CD4-positive, alpha-beta T cell (primary cell): ENCODE results near the gene GLMP. TPM values are rescaled to one million over a fixed set of nuclear protein-coding genes. Genes with fewer than 3 reads are reported as not detected.

Source experiments
- ATAC-seq: fragments of 200-7000 bp; cut with Tn5 transposase; one replicate; pipeline ENCODE4 v1.10.0; 2022; ENCODE audit warnings: mild to moderate bottlenecking; ENCODE audit not compliant: poor library complexity
- CTCF ChIA-PET: fragments of 350-600 bp; sonication (Branson Sonifier 250); formaldehyde crosslinking; loops from one replicate; lab custom pipeline; 2021; ENCODE audit warnings: antibody characterized with exemption, inconsistent platforms; lab: Charles Lee
- POLR2A ChIA-PET: fragments of 350-600 bp; sonication (Branson Sonifier 250); formaldehyde crosslinking; loops from one replicate; lab custom pipeline; 2021; ENCODE audit warnings: antibody characterized with exemption, inconsistent platforms; lab: Charles Lee
- DNase-seq, 14 experiments: peaks; one replicate each; pipeline ENCODE4 v3.0.0-alpha.2; 2013 to 2020; ENCODE audit warnings: mixed read lengths in 2 of 14
- H3K27ac ChIP-seq, 2 donors: one replicate each; pipeline versions ENCODE4 v1.5.1 to v1.7.0; 2013; ENCODE audit warnings: low read length in 2 of 2, low read depth in 1 of 2, mild to moderate bottlenecking in 1 of 2
- H3K27me3 ChIP-seq, 2 experiments: 1 replicate in 1 of 2; 2 replicates in 1 of 2; pipeline versions ENCODE4 v1.6.1 to v1.7.0; 2013; ENCODE audit warnings: low read length in 2 of 2, control low read depth in 1 of 2, mild to moderate bottlenecking in 1 of 2, moderate library complexity in 1 of 2; ENCODE audit not compliant: insufficient read depth in 2 of 2, control insufficient read depth in 1 of 2
- H3K36me3 ChIP-seq: one replicate; pipeline ENCODE4 v1.6.1; 2013; ENCODE audit warnings: low read length, control low read depth; ENCODE audit not compliant: insufficient read depth
- H3K4me1 ChIP-seq: one replicate; pipeline ENCODE4 v1.6.1; 2013; ENCODE audit warnings: low read length, control low read depth; ENCODE audit not compliant: insufficient read depth
- H3K4me3 ChIP-seq: one replicate; pipeline ENCODE4 v1.5.1; 2013; ENCODE audit warnings: mild to moderate bottlenecking, low read length, moderate library complexity
- H3K9me3 ChIP-seq, 2 experiments: 1 replicate in 1 of 2; 2 replicates in 1 of 2; pipeline versions ENCODE4 v1.6.1 to v1.7.0; 2013; ENCODE audit warnings: low read length in 2 of 2, mild to moderate bottlenecking in 2 of 2, control low read depth in 1 of 2, moderate library complexity in 1 of 2; ENCODE audit not compliant: control insufficient read depth in 1 of 2, insufficient read depth in 1 of 2
- H3K27ac Mint-ChIP-seq: one replicate; pipeline ENCODE4 v1.8.0; 2020; ENCODE audit warnings: mixed read lengths
- H3K27me3 Mint-ChIP-seq: one replicate; pipeline ENCODE4 v1.8.0; 2021; ENCODE audit warnings: mixed read lengths
- H3K36me3 Mint-ChIP-seq: one replicate; pipeline ENCODE4 v1.8.0; 2021; ENCODE audit warnings: low read depth, mixed read lengths
- H3K4me1 Mint-ChIP-seq: one replicate; pipeline ENCODE4 v1.8.0; 2021; ENCODE audit warnings: low read depth, mixed read lengths
- H3K4me3 Mint-ChIP-seq: one replicate; pipeline ENCODE4 v1.8.0; 2020; ENCODE audit warnings: mild to moderate bottlenecking, mixed read lengths
- H3K9me3 Mint-ChIP-seq: one replicate; pipeline ENCODE4 v1.8.0; 2020; ENCODE audit warnings: mixed read lengths
- intact Hi-C, 2 experiments: fragments of 100-400 bp; cut with DNase I in 1 of 2; cut with micrococcal nuclease in 1 of 2; formaldehyde crosslinking; loops; one replicate each; pipeline versions ENCODE4 v1.15.1 to v1.9.0; 2023 to 2025; cut with DNase I, micrococcal nuclease
- total RNA-seq, 174 experiments: library from RNA in 2 of 174; stranded (reverse) in 2 of 174; gene quantifications; one replicate each; pipeline ENCODE4 v1.2.3 and lab custom pipeline; 2021 to 2026
- TF ChIP-seq, protein P1 (sequence below): fragments of 200-600 bp; IDR thresholded peaks from one replicate; pipeline ENCODE4 v1.8.0; 2022; ENCODE audit warnings: antibody characterized with exemption, mild to moderate bottlenecking

Gene GLMP
- total RNA-seq, 2 experiments from 2014 or later, result 12.3 to 16.1 TPM

- DNase-seq (peak in 13 of 14 experiments; percentile 17 to 69 (median 32)), ATAC-seq (peak; percentile 73)
- Histone ChIP-seq H3K27me3 (no peaks in the 10 kb centered on the region), H3K27ac (no peak overlapping the region), H3K4me1 (peaks cover 20% of the 10 kb centered on the region), H3K4me3 (peak overlapping the region; percentile 45), H3K9me3 (no peaks in the 10 kb centered on the region), H3K36me3 (peaks cover 18% of the 10 kb centered on the region)
- peaks cover 9% of the 10 kb centered on the region for H3K36me3 Mint-ChIP-seq
- CTCF ChIA-PET, result interaction anchor here (1.2 kb wide), 1 partner anchor 20 kb away, joined by 3 read pairs; no protein-coding TSS in a partner anchor
- intact Hi-C loops, result no loop called here
- TF ChIP-seq, protein P1, sequence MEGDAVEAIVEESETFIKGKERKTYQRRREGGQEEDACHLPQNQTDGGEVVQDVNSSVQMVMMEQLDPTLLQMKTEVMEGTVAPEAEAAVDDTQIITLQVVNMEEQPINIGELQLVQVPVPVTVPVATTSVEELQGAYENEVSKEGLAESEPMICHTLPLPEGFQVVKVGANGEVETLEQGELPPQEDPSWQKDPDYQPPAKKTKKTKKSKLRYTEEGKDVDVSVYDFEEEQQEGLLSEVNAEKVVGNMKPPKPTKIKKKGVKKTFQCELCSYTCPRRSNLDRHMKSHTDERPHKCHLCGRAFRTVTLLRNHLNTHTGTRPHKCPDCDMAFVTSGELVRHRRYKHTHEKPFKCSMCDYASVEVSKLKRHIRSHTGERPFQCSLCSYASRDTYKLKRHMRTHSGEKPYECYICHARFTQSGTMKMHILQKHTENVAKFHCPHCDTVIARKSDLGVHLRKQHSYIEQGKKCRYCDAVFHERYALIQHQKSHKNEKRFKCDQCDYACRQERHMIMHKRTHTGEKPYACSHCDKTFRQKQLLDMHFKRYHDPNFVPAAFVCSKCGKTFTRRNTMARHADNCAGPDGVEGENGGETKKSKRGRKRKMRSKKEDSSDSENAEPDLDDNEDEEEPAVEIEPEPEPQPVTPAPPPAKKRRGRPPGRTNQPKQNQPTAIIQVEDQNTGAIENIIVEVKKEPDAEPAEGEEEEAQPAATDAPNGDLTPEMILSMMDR, result no peak
- H3K27me3 Mint-ChIP-seq, result no peaks in the 10 kb centered on the region
- H3K27ac Mint-ChIP-seq, result peak overlapping the region; percentile 31
- POLR2A ChIA-PET, result interaction anchor here (0.9 to 2.4 kb wide), 7 partner anchors 16 to 241 kb away, joined by 3 to 8 read pairs (median 4); partner anchors contain the start of genes PMF1 and SMG5
- peaks cover 21% of the 10 kb centered on the region for H3K4me1 Mint-ChIP-seq
- H3K9me3 Mint-ChIP-seq, result no peaks in the 10 kb centered on the region
- peak overlapping the region; percentile 83 for H3K4me3 Mint-ChIP-seq
These were observed 49.8 kb downstream of the GLMP start for GRCh38 chr1:156245451-156246232.

- no peak overlapping the region for H3K4me3 ChIP-seq
- ChIA-PET POLR2A (interaction anchor here (1.9 to 2.4 kb wide), 2 partner anchors 20 to 38 kb away, joined by 4 to 8 read pairs; partner anchors contain the start of gene SMG5), CTCF (no interaction called here)
- Mint-ChIP-seq H3K9me3 (no peaks in the 10 kb centered on the region), H3K4me1 (peaks cover 21% of the 10 kb centered on the region), H3K27ac (peak overlapping the region; percentile 31), H3K36me3 (peaks cover 12% of the 10 kb centered on the region), H3K4me3 (peak overlapping the region; percentile 83), H3K27me3 (no peaks in the 10 kb centered on the region)
- no peak overlapping the region for H3K27ac ChIP-seq
- no peaks in the 10 kb centered on the region for H3K9me3 ChIP-seq
- TF ChIP-seq, protein P1, result no peak
- intact Hi-C loops, result no loop called here
- no peak for ATAC-seq
- DNase-seq, result no peak
- H3K4me1 ChIP-seq, result peaks cover 20% of the 10 kb centered on the region
- no peaks in the 10 kb centered on the region for H3K27me3 ChIP-seq
- H3K36me3 ChIP-seq, result peaks cover 13% of the 10 kb centered on the region
These were observed 50.8 kb downstream of the GLMP start for GRCh38 chr1:156244712-156245111.

- H3K4me3 ChIP-seq, result no peak overlapping the region
- no peak overlapping the region for H3K27ac Mint-ChIP-seq
- no peak overlapping the region for H3K27ac ChIP-seq
- H3K9me3 Mint-ChIP-seq, result no peaks in the 10 kb centered on the region
- no peak for DNase-seq
- H3K27me3 ChIP-seq, result no peaks in the 10 kb centered on the region
- intact Hi-C loops, result no loop called here
- peaks cover 13% of the 10 kb centered on the region for H3K36me3 ChIP-seq
- CTCF ChIA-PET, result no interaction called here
- TF ChIP-seq, protein P1, result no peak
- peak overlapping the region; percentile 83 for H3K4me3 Mint-ChIP-seq
- POLR2A ChIA-PET, result no interaction called here
- H3K9me3 ChIP-seq, result no peaks in the 10 kb centered on the region
- no peak for ATAC-seq
- peaks cover 21% of the 10 kb centered on the region for H3K4me1 Mint-ChIP-seq
- peaks cover 20% of the 10 kb centered on the region for H3K4me1 ChIP-seq
- peaks cover 17% of the 10 kb centered on the region for H3K36me3 Mint-ChIP-seq
- no peaks in the 10 kb centered on the region for H3K27me3 Mint-ChIP-seq
These were observed 51.4 kb downstream of the GLMP start for GRCh38 chr1:156244126-156244525.
